ENCODE data around the gene COG2. TPM values are rescaled to one million over a fixed set of nuclear protein-coding genes. Genes with fewer than 3 reads are reported as not detected.

Gene COG2
- total RNA-seq, 1 experiment from 2014 or later = 46.9 TPM

DNA sequence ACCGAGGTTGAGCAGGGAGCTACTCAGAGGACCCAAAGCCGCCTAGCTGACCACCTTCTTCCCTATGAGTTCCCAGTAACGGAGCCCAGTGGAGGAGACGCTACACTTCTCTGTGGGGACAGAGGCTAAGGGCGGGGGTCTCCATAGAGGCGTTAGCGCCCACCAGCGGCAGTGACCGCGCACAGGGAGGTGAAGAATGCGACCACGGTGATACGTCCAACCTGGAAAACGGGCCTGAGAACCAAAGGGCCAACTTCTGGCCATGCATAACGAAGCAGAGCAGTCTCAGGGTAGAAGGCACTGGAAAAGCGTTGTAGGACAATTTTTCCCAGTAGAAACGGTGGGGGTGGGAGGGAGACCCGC lies 400 bp upstream of the COG2 start:
- H3K27me3 Mint-ChIP-seq (ENCODE audit: insufficient read depth, unreplicated experiment) = no peaks in the 10 kb centered on the region
- peaks cover 10% of the 10 kb centered on the region for H3K4me1 ChIP-seq

DNA sequence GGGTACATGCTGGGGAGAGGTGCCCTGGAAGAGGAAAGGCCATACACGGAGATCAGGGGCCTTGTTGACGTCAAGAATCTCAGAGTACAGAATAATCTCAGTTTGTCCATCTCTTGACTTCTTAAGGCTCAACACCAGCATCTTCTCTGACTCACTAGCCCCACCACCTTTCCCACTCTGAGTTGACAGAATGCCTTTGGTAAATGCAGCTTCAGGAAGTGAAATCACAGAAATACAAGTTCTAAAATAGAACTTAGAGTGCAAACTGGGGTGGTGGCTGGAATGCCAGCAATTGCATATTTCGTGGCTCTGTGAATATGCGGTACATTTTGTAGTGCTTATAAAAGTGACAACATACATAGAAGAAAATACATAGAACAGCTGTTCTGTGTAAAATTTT lies 1.6 kb downstream of the COG2 start:
- intact Hi-C loops (cut with micrococcal nuclease; ENCODE audit: unreplicated experiment) = no loop called here
- POLR2A ChIA-PET = interaction anchor here (1.5 kb wide), 1 partner anchor 225 kb away, joined by 6 read pairs; the partner anchor contains the start of gene C1orf198
- H3K27ac Mint-ChIP-seq (ENCODE audit: unreplicated experiment) = no peak overlapping the region

More for the DNA sequence above, 400 bp upstream of the COG2 start:
- no peaks in the 10 kb centered on the region for H3K36me3 ChIP-seq (ENCODE audit: control insufficient read depth, insufficient read depth, low read length)
- ChIA-PET CTCF (interaction anchor here (0.5 to 3.0 kb wide), 12 partner anchors 23 to 578 kb away, joined by 3 to 25 read pairs (median 3); no protein-coding TSS in a partner anchor), POLR2A (interaction anchor here (0.6 kb wide), 1 partner anchor 227 kb away, joined by 3 read pairs; no protein-coding TSS in a partner anchor)
- H3K4me3 ChIP-seq (ENCODE audit: low read depth, low read length) = no peak overlapping the region
- intact Hi-C loops (cut with micrococcal nuclease; ENCODE audit: unreplicated experiment) = loop anchor here (1.0 kb wide), 1 partner anchor 67 kb away; no protein-coding TSS in a partner anchor
- H3K27ac Mint-ChIP-seq (ENCODE audit: unreplicated experiment) = no peak overlapping the region
- H3K27me3 ChIP-seq (replicated peaks; ENCODE audit: control insufficient read depth, insufficient read depth, low read length) = no peaks in the 10 kb centered on the region
- H3K4me3 Mint-ChIP-seq (ENCODE audit: unreplicated experiment) = peak overlapping the region; percentile 99
- no peak for DNase-seq
- H3K36me3 Mint-ChIP-seq (ENCODE audit: insufficient read depth, unreplicated experiment) = peaks cover 4% of the 10 kb centered on the region
- no TSS peak for BruUV-seq (replicated peaks)
- no peaks in the 10 kb centered on the region for H3K9me3 ChIP-seq
- H3K4me1 Mint-ChIP-seq (ENCODE audit: low read depth, unreplicated experiment) = peaks cover 25% of the 10 kb centered on the region
- TF ChIP-seq, protein P1, sequence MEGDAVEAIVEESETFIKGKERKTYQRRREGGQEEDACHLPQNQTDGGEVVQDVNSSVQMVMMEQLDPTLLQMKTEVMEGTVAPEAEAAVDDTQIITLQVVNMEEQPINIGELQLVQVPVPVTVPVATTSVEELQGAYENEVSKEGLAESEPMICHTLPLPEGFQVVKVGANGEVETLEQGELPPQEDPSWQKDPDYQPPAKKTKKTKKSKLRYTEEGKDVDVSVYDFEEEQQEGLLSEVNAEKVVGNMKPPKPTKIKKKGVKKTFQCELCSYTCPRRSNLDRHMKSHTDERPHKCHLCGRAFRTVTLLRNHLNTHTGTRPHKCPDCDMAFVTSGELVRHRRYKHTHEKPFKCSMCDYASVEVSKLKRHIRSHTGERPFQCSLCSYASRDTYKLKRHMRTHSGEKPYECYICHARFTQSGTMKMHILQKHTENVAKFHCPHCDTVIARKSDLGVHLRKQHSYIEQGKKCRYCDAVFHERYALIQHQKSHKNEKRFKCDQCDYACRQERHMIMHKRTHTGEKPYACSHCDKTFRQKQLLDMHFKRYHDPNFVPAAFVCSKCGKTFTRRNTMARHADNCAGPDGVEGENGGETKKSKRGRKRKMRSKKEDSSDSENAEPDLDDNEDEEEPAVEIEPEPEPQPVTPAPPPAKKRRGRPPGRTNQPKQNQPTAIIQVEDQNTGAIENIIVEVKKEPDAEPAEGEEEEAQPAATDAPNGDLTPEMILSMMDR (IDR thresholded peaks at IDR 0.05; ENCODE audit: insufficient read depth in 1 of 2, low read depth in 1 of 2, low read length in 1 of 2, severe bottlenecking in 1 of 2, unreplicated experiment in 1 of 2) = no peak
- no peaks in the 10 kb centered on the region for H3K9me3 Mint-ChIP-seq (ENCODE audit: unreplicated experiment)

DNA sequence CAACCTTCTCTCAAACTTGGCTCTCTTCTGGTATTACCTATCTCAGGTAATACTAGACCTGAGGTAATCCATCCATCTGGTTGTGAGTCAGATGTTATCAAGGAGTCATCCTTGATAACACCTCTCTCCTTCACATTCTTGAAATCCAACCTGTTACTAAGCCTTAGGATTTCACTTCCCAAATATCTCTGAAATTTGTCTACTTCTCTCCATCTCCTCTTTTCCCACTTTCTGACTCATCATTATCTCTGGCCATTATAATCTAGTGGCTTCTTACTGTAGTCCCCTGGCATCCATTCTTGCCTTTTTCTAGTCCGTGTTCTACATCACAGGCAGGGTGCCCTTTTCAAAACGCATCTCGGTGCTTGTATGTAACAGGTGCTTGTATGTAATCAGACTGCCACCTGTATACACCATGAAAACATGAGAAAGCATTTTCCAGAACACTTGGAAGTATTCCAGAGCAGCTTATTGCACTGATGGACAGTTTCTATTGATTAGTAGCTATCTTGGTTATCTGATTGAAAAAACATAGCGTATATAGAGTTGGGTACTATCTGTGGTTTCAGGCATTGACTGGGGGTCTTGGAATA lies 4.5 kb downstream of the COG2 start:
- no TSS peak for BruUV-seq (replicated peaks)
- no peaks in the 10 kb centered on the region for H3K36me3 ChIP-seq (ENCODE audit: control insufficient read depth, insufficient read depth, low read length)
- no peaks in the 10 kb centered on the region; the same call in 1 of the 2 replicates for H3K9me3 ChIP-seq
- Mint-ChIP-seq H3K9me3 (ENCODE audit: unreplicated experiment) (peaks cover 15% of the 10 kb centered on the region), H3K4me1 (ENCODE audit: low read depth, unreplicated experiment) (peaks cover 21% of the 10 kb centered on the region), H3K4me3 (ENCODE audit: unreplicated experiment) (no peak overlapping the region), H3K27ac (ENCODE audit: unreplicated experiment) (no peak overlapping the region), H3K36me3 (ENCODE audit: insufficient read depth, unreplicated experiment) (peaks cover 4% of the 10 kb centered on the region), H3K27me3 (ENCODE audit: insufficient read depth, unreplicated experiment) (no peaks in the 10 kb centered on the region)
- H3K4me1 ChIP-seq = peaks cover 10% of the 10 kb centered on the region
- intact Hi-C loops (cut with micrococcal nuclease; ENCODE audit: unreplicated experiment) = no loop called here
- POLR2A ChIA-PET = no interaction called here
- CTCF ChIA-PET = no interaction called here
- TF ChIP-seq, protein P1 (IDR thresholded peaks at IDR 0.05; ENCODE audit: insufficient read depth in 1 of 2, low read depth in 1 of 2, low read length in 1 of 2, severe bottlenecking in 1 of 2, unreplicated experiment in 1 of 2) = no peak
- DNase-seq = no peak
- H3K27me3 ChIP-seq (replicated peaks; ENCODE audit: control insufficient read depth, insufficient read depth, low read length) = no peaks in the 10 kb centered on the region
- no peak overlapping the region for H3K4me3 ChIP-seq (ENCODE audit: low read depth, low read length)

More for the DNA sequence above, 1.6 kb downstream of the COG2 start:
- BruUV-seq (replicated peaks) = no TSS peak
- H3K9me3 Mint-ChIP-seq (ENCODE audit: unreplicated experiment) = no peaks in the 10 kb centered on the region
- CTCF ChIA-PET = interaction anchor here (3.0 kb wide), 1 partner anchor 129 kb away, joined by 25 read pairs; no protein-coding TSS in a partner anchor
- DNase-seq = no peak
- H3K27me3 Mint-ChIP-seq (ENCODE audit: insufficient read depth, unreplicated experiment) = no peaks in the 10 kb centered on the region
- Histone ChIP-seq H3K9me3 (no peaks in the 10 kb centered on the region), H3K36me3 (ENCODE audit: control insufficient read depth, insufficient read depth, low read length) (no peaks in the 10 kb centered on the region), H3K4me1 (peaks cover 10% of the 10 kb centered on the region), H3K27me3 (replicated peaks; ENCODE audit: control insufficient read depth, insufficient read depth, low read length) (no peaks in the 10 kb centered on the region), H3K4me3 (ENCODE audit: low read depth, low read length) (peak overlapping the region; percentile 3; the same call in 1 of the 2 replicates)
- peaks cover 4% of the 10 kb centered on the region for H3K36me3 Mint-ChIP-seq (ENCODE audit: insufficient read depth, unreplicated experiment)
- TF ChIP-seq, protein P1 (IDR thresholded peaks at IDR 0.05; ENCODE audit: insufficient read depth in 1 of 2, low read depth in 1 of 2, low read length in 1 of 2, severe bottlenecking in 1 of 2, unreplicated experiment in 1 of 2) = no peak
- peak overlapping the region; percentile 99 for H3K4me3 Mint-ChIP-seq (ENCODE audit: unreplicated experiment)
- H3K4me1 Mint-ChIP-seq (ENCODE audit: low read depth, unreplicated experiment) = peaks cover 28% of the 10 kb centered on the region

All from Caco-2 (cell line).